Measurements from ENCODE around the gene MARCHF4. TPM values are rescaled to one million over a fixed set of nuclear protein-coding genes. Genes with fewer than 3 reads are reported as not detected.
A peak's percentile ranks its signal among the peaks of the same experiment; 100 is the strongest.

Gene MARCHF4
- total and polyA plus RNA-seq, 4 experiments from 2014 or later: not detected

DNA sequence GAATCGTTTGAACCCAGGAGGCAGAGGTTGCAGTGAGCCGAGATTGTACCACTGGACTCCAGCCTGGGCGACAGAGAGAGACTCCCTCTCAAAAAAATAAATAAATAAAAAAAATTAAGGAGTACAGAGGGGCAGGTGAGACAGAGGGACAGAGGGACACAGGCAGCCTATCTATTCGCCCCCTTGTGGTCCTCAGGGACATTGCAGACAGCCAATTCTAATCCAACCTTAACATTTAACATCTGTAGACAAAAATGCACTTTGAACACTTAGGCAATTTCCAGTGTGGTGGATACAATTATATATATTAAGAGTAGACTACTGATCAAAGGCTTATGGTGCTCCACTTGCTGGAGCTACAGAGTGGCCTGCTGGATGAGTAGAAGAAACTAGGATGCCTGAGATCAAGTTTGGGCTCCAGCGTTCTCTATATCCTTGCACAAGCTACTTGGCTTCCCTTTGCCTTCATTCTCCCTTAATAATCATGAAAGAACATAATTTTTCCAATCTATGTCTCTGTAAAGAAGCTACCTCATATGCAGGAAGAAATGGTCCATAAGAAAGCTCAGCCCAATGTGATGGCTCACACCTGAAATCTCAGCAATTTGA, 31.8 kb upstream of the MARCHF4 start:
- Mint-ChIP-seq H3K27ac (no peak overlapping the region), H3K4me1 (peaks cover 0 to 1% (median under 1%) of the 10 kb centered on the region in 4 donors), H3K4me3 (no peak overlapping the region), H3K36me3 (no peaks in the 10 kb centered on the region), H3K9me3 (no peaks in the 10 kb centered on the region), H3K27me3 (peaks cover 1 to 5% of the 10 kb centered on the region in 2 donors)
- ChIA-PET POLR2A (ENCODE audit: partially characterized antibody) (interaction anchor here (0.5 to 1.0 kb wide), 2 partner anchors 10 to 51 kb away, joined by 3 read pairs; no protein-coding TSS in a partner anchor), CTCF (ENCODE audit: partially characterized antibody) (interaction anchor here (0.7 to 6.3 kb wide), 44 partner anchors 9 to 345 kb away, joined by 3 to 79 read pairs (median 4); partner anchors contain the start of genes MARCHF4 and SMARCAL1)
- Histone ChIP-seq H3K9me3 (ENCODE audit: control insufficient read depth in 1 of 2, low read length in 2 of 2) (no peaks in the 10 kb centered on the region), H3K27me3 (ENCODE audit: insufficient read depth, low read length) (peaks cover 3% of the 10 kb centered on the region), H3K4me1 (ENCODE audit: insufficient read depth, low read length) (no peaks in the 10 kb centered on the region), H3K27ac (ENCODE audit: low read depth, low read length) (no peak overlapping the region), H3K4me3 (ENCODE audit: low read length in 2 of 2) (no peak overlapping the region), H3K36me3 (ENCODE audit: insufficient read depth, low read length) (no peaks in the 10 kb centered on the region)
- peak in 4 of 5 donors; percentile 40 to 51 (median 43) for DNase-seq
- intact Hi-C loops (cut with micrococcal nuclease): loop anchor here (1.0 to 5.0 kb wide), 5 partner anchors 54 to 294 kb away; no protein-coding TSS in a partner anchor

DNA sequence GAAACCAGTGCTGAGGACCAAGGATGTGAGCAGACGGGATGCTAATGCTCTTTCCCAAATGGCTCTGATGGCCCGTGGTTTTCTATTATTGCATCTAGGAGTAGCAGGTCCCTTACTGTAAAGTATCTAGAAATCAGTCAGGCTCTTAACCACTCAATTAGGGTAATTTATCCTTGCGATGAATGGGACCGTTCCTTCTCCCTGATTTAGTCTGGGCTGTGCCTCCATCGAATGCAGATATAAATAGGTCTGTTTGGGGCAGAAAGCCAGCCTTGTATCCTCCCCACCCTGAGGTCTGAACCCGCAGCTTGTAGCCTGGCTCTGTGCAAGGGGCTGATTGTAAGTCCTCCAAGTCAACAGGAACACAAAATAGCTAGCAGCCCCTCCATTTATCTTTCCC, 30.5 kb upstream of the MARCHF4 start:
- no peaks in the 10 kb centered on the region for H3K27me3 ChIP-seq (ENCODE audit: insufficient read depth, low read length)
- CTCF ChIA-PET (ENCODE audit: partially characterized antibody): interaction anchor here (1.1 to 6.3 kb wide), 12 partner anchors 11 to 339 kb away, joined by 3 to 79 read pairs (median 12); partner anchors contain the start of gene SMARCAL1
- intact Hi-C loops (cut with micrococcal nuclease): loop anchor here (5.0 kb wide), 1 partner anchor 265 kb away; no protein-coding TSS in a partner anchor

DNA sequence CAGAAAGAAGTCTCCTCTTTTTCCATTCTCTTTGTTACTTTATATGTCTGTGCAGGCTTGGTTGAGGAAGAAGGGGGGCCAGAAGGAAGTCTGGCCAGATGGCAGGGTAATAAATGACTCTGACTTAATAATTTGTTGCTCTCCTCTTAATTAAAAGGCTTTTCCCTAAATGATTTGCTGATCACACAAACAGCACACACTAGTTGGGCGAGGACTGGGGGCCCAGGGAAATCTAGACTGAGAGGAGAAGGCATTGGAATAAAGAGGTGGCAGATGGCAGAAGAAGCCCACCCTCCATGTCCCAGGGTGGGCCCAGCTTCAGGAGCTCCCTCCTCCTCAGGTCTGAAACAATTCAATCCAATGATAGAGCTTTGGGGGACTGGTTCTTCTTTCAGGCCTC, 27.3 kb upstream of the MARCHF4 start:
- DNase-seq: no peak
- Histone ChIP-seq H3K27me3 (ENCODE audit: insufficient read depth, low read length) (no peaks in the 10 kb centered on the region), H3K4me1 (ENCODE audit: insufficient read depth, low read length) (no peaks in the 10 kb centered on the region), H3K9me3 (ENCODE audit: control insufficient read depth in 1 of 2, low read length in 2 of 2) (no peaks in the 10 kb centered on the region), H3K36me3 (ENCODE audit: insufficient read depth, low read length) (no peaks in the 10 kb centered on the region), H3K27ac (ENCODE audit: low read depth, low read length) (no peak overlapping the region), H3K4me3 (ENCODE audit: low read length in 2 of 2) (no peak overlapping the region)
- ChIA-PET POLR2A (ENCODE audit: partially characterized antibody) (interaction anchor here (1.6 kb wide), 1 partner anchor 47 kb away, joined by 6 read pairs; no protein-coding TSS in a partner anchor), CTCF (ENCODE audit: partially characterized antibody) (interaction anchor here (0.9 to 2.1 kb wide), 4 partner anchors 46 to 289 kb away, joined by 3 to 14 read pairs (median 4); no protein-coding TSS in a partner anchor)
- Mint-ChIP-seq H3K9me3 (peaks cover 0 to 3% (median 0%) of the 10 kb centered on the region in 8 donors), H3K27me3 (peaks cover 0 to 2% of the 10 kb centered on the region in 2 donors), H3K27ac (no peak overlapping the region), H3K4me1 (peaks cover 0 to 7% (median 3%) of the 10 kb centered on the region in 4 donors), H3K4me3 (no peak overlapping the region), H3K36me3 (no peaks in the 10 kb centered on the region)
- intact Hi-C loops (cut with micrococcal nuclease): loop anchor here (5.0 kb wide), 1 partner anchor 268 kb away; no protein-coding TSS in a partner anchor

More for the DNA sequence above, 30.5 kb upstream of the MARCHF4 start:
- Histone ChIP-seq H3K4me3 (ENCODE audit: low read length in 2 of 2) (no peak overlapping the region), H3K4me1 (ENCODE audit: insufficient read depth, low read length) (no peaks in the 10 kb centered on the region), H3K27ac (ENCODE audit: low read depth, low read length) (no peak overlapping the region), H3K36me3 (ENCODE audit: insufficient read depth, low read length) (no peaks in the 10 kb centered on the region), H3K9me3 (ENCODE audit: control insufficient read depth in 1 of 2, low read length in 2 of 2) (no peaks in the 10 kb centered on the region)
- H3K4me3 Mint-ChIP-seq: no peak overlapping the region
- peaks cover 0 to 1% (median under 1%) of the 10 kb centered on the region in 4 donors for H3K4me1 Mint-ChIP-seq
- no peak overlapping the region for H3K27ac Mint-ChIP-seq
- no peaks in the 10 kb centered on the region for H3K36me3 Mint-ChIP-seq
- POLR2A ChIA-PET (ENCODE audit: partially characterized antibody): interaction anchor here (1.0 kb wide), 1 partner anchor 50 kb away, joined by 5 read pairs; no protein-coding TSS in a partner anchor
- DNase-seq: no peak
- no peaks in the 10 kb centered on the region for H3K9me3 Mint-ChIP-seq
- peaks cover 0 to 5% of the 10 kb centered on the region in 2 donors for H3K27me3 Mint-ChIP-seq

DNA sequence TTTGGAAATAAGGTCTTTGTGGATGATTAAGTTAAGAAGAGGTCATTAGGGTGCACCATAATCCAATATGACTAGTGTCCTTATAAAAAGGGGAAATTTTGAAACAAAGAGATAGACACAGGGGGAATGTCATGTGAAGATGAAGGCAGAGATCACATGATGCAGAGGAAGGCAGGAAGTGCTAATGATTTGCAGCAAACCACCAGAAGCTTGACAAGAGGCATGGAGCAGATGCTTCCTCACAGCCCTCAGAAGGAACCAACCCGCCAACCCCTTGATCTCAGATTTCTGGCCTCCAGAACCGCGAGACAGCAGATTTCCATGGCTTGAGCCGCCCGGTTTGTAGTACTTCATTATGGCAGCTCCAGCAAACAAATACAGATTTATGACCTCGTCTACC, 22.6 kb upstream of the MARCHF4 start:
- Histone ChIP-seq H3K9me3 (ENCODE audit: control insufficient read depth in 1 of 2, low read length in 2 of 2) (no peaks in the 10 kb centered on the region), H3K27me3 (ENCODE audit: insufficient read depth, low read length) (no peaks in the 10 kb centered on the region), H3K4me1 (ENCODE audit: insufficient read depth, low read length) (no peaks in the 10 kb centered on the region), H3K27ac (ENCODE audit: low read depth, low read length) (no peak overlapping the region), H3K36me3 (ENCODE audit: insufficient read depth, low read length) (no peaks in the 10 kb centered on the region), H3K4me3 (ENCODE audit: low read length in 2 of 2) (no peak overlapping the region)
- peaks cover 0 to 3% (median 0%) of the 10 kb centered on the region in 8 donors for H3K9me3 Mint-ChIP-seq
- H3K36me3 Mint-ChIP-seq: no peaks in the 10 kb centered on the region
- intact Hi-C loops (cut with micrococcal nuclease): no loop called here
- ChIA-PET CTCF (ENCODE audit: partially characterized antibody) (interaction anchor here (2.1 kb wide), 1 partner anchor 9 kb away, joined by 8 read pairs; no protein-coding TSS in a partner anchor), POLR2A (ENCODE audit: partially characterized antibody) (no interaction called here)
- peaks cover 0 to 2% of the 10 kb centered on the region in 2 donors for H3K27me3 Mint-ChIP-seq
- H3K4me3 Mint-ChIP-seq: no peak overlapping the region
- no peak for DNase-seq
- no peak overlapping the region for H3K27ac Mint-ChIP-seq
- peaks cover 0 to 7% (median 2%) of the 10 kb centered on the region in 4 donors for H3K4me1 Mint-ChIP-seq

DNA sequence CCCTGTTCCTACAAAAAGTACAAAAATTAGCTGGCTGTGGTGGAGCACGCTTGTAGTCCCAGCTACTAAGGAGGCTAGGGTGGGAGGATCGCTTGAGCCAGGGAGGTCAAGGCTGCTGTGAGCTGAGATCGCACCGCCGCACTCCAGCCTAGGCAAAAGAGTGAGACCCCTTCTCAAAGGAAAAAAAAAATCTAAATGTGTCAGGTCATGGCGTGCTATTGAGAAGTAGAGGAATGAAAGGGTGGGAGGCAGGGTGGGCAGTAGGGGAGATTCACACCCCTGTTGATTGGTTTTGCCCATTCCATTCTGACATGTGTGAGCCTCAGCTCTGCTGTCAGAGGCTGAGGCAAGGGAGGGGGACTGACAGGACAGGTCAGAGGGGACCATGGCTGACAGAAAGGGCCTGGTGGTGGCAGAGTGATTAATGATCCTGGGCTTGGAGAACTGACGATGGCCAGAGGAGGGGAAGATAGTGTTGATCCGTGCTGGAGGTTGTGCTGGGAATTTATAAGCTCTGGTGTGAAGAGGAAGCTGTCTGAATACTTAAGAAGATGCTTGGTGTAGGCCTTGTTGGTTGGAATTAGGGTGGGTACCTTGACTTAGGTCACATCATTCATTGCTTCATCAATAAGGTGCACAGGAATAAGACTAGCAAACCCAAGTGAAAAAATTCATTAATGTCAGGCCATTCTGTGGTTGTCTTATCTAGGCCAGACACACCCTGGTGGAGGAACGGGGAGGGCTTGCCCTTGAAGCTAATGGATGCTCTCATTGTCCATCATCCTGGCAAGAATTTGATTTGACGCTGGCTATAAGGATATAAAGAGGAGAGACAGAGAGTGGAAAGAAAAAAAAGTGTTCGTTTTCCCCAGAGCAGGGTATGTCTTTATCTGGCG, 20.9 kb upstream of the MARCHF4 start:
- Mint-ChIP-seq H3K9me3 (peaks cover 0 to 3% (median 0%) of the 10 kb centered on the region in 8 donors), H3K27me3 (peaks cover 0 to 2% of the 10 kb centered on the region in 2 donors), H3K36me3 (no peaks in the 10 kb centered on the region), H3K4me1 (peaks cover 7 to 20% (median 9%) of the 10 kb centered on the region in 4 donors), H3K27ac (no peak overlapping the region), H3K4me3 (no peak overlapping the region)
- Histone ChIP-seq H3K9me3 (ENCODE audit: control insufficient read depth in 1 of 2, low read length in 2 of 2) (no peaks in the 10 kb centered on the region), H3K4me1 (ENCODE audit: insufficient read depth, low read length) (peaks cover 8% of the 10 kb centered on the region), H3K27ac (ENCODE audit: low read depth, low read length) (no peak overlapping the region), H3K36me3 (ENCODE audit: insufficient read depth, low read length) (no peaks in the 10 kb centered on the region), H3K27me3 (ENCODE audit: insufficient read depth, low read length) (no peaks in the 10 kb centered on the region), H3K4me3 (ENCODE audit: low read length in 2 of 2) (no peak overlapping the region)
- ChIA-PET CTCF (ENCODE audit: partially characterized antibody) (interaction anchor here (1.5 kb wide), 1 partner anchor 11 kb away, joined by 4 read pairs; no protein-coding TSS in a partner anchor), POLR2A (ENCODE audit: partially characterized antibody) (no interaction called here)
- intact Hi-C loops (cut with micrococcal nuclease): no loop called here
- DNase-seq: no peak

DNA sequence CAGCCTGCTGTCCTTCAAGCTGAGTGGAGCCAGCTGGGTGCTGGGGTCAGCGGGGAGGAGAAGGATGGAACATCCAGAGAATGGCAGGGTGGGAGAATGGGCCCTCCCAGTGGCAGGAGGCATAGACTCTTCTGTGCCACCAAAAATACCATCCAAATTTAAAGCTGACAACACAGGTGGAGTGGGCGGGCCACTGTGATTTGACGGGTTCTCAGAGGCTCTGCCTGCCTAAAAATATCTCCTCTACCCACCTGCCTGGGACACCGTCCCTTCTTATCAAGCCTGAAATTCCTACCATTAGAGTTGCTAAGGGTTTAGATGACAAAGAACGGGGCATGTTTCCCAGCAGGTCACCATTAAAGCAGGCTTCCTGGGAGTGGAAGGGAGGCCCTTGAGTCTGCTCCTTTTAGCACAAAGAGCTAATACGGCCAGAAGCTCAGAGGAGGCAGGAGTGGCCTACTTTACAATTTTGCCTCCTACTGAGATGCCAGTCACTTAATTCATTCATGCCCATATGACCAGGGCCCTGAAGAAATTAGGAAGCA, 19.8 kb upstream of the MARCHF4 start:
- Histone ChIP-seq H3K27ac (ENCODE audit: low read depth, low read length) (no peak overlapping the region), H3K36me3 (ENCODE audit: insufficient read depth, low read length) (no peaks in the 10 kb centered on the region), H3K9me3 (ENCODE audit: control insufficient read depth in 1 of 2, low read length in 2 of 2) (no peaks in the 10 kb centered on the region), H3K27me3 (ENCODE audit: insufficient read depth, low read length) (no peaks in the 10 kb centered on the region), H3K4me3 (ENCODE audit: low read length in 2 of 2) (no peak overlapping the region), H3K4me1 (ENCODE audit: insufficient read depth, low read length) (peaks cover 13% of the 10 kb centered on the region)
- Mint-ChIP-seq H3K9me3 (peaks cover 0 to 5% (median 0%) of the 10 kb centered on the region in 8 donors), H3K27me3 (peaks cover 0 to 2% of the 10 kb centered on the region in 2 donors), H3K4me1 (peaks cover 14 to 28% (median 16%) of the 10 kb centered on the region in 4 donors), H3K4me3 (no peak overlapping the region), H3K27ac (no peak overlapping the region), H3K36me3 (no peaks in the 10 kb centered on the region)
- no peak for DNase-seq
- intact Hi-C loops (cut with micrococcal nuclease): no loop called here
- CTCF ChIA-PET (ENCODE audit: partially characterized antibody): interaction anchor here (1.5 kb wide), 1 partner anchor 12 kb away, joined by 4 read pairs; no protein-coding TSS in a partner anchor
- POLR2A ChIA-PET (ENCODE audit: partially characterized antibody): no interaction called here

All from CD4-positive, alpha-beta memory T cell (primary cell).